OCI-LY7 (cell line): ENCODE results near the gene PPM1B. TPM values are rescaled to one million over a fixed set of nuclear protein-coding genes. Genes with fewer than 3 reads are reported as not detected.

Experiments used
- Bru-seq: library from RNA; stranded (reverse); fragments of 400-500 nt; gene quantifications from one replicate; lab custom pipeline; 2021; lab: Mats Ljungman, UMichigan
- BruChase-seq, 2 experiments: library from RNA; stranded (reverse); fragments of 400-500 nt; gene quantifications; one replicate each; lab custom pipeline; 2021; lab: Mats Ljungman, UMichigan
- BruUV-seq: library from RNA; stranded (reverse); fragments of 400-500 nt; replicated peaks from 2 replicates; lab custom pipeline; 2021; lab: Mats Ljungman, UMichigan
- CTCF ChIA-PET: fragments of 300-600 bp; sonication (Branson Sonifier 250); formaldehyde crosslinking; loops from one replicate; lab custom pipeline; 2022; ENCODE audit warnings: antibody characterized with exemption; ENCODE audit not compliant: unreplicated experiment; lab: Charles Lee
- POLR2A ChIA-PET: fragments of 300-600 bp; sonication (Branson Sonifier 250); formaldehyde crosslinking; loops from one replicate; lab custom pipeline; 2022; ENCODE audit warnings: antibody characterized with exemption; lab: Charles Lee
- DNase-seq: peaks from one replicate; pipeline ENCODE4 v3.0.0-alpha.2; 2015; ENCODE audit warnings: low spot score
- H2AFZ ChIP-seq: fragments of 200-600 bp; sonication (generic), shearing (Covaris generic); 2 replicates; pipeline ENCODE4 v1.6.1; 2014; ENCODE audit warnings: mild to moderate bottlenecking, antibody characterized with exemption, low read length, moderate library complexity
- H3K27ac ChIP-seq: fragments of 200-600 bp; sonication (generic); 2 replicates; pipeline ENCODE4 v1.5.1; 2014; ENCODE audit warnings: mixed run types, low read depth, mild to moderate bottlenecking, moderate library complexity, low read length, inconsistent platforms; ENCODE audit not compliant: poor library complexity, severe bottlenecking
- H3K36me3 ChIP-seq: fragments of 200-600 bp; sonication (generic); 2 replicates; pipeline ENCODE4 v1.6.1; 2014; ENCODE audit warnings: mild to moderate bottlenecking, antibody characterized with exemption, low read length, moderate library complexity, mixed read lengths; ENCODE audit not compliant: insufficient read depth
- H3K4me1 ChIP-seq: fragments of 200-600 bp; sonication (generic); 2 replicates; pipeline ENCODE4 v1.5.1; 2014; ENCODE audit warnings: mild to moderate bottlenecking, low read length; ENCODE audit not compliant: insufficient read depth, poor library complexity, severe bottlenecking
- H3K4me2 ChIP-seq: fragments of 200-600 bp; sonication (generic); 2 replicates; pipeline ENCODE4 v1.6.1; 2014; ENCODE audit warnings: mild to moderate bottlenecking, low read length
- H3K4me3 ChIP-seq: fragments of 200-600 bp; sonication (generic); 2 replicates; pipeline ENCODE4 v1.5.1; 2014; ENCODE audit warnings: mild to moderate bottlenecking, low read depth, low read length; ENCODE audit not compliant: poor library complexity, severe bottlenecking
- H3K79me2 ChIP-seq: fragments of 200-600 bp; sonication (generic); 2 replicates; pipeline ENCODE4 v1.6.1; 2016; ENCODE audit warnings: low read depth, mild to moderate bottlenecking, low read length, moderate library complexity, mixed read lengths; ENCODE audit not compliant: insufficient read depth
- H3K9me2 ChIP-seq: fragments of 200-600 bp; sonication (generic); 2 replicates; pipeline ENCODE4 v1.6.1; 2016; ENCODE audit warnings: mild to moderate bottlenecking, low read length, mixed read lengths; ENCODE audit not compliant: insufficient read depth
- H3K9me3 ChIP-seq: fragments of 200-600 bp; sonication (generic); 2 replicates; pipeline ENCODE4 v1.6.1; 2014; ENCODE audit warnings: mild to moderate bottlenecking, mixed run types, low read length, mixed read lengths
- H4K20me1 ChIP-seq: fragments of 200-600 bp; sonication (generic); 2 replicates; pipeline ENCODE4 v1.6.1; 2014; ENCODE audit warnings: mild to moderate bottlenecking, antibody characterized with exemption, low read length, moderate library complexity, mixed read lengths; ENCODE audit not compliant: insufficient read depth
- EZH2phosphoT487 ChIP-seq: fragments of 200-600 bp; sonication (generic); IDR thresholded peaks from 2 replicates; pipeline ENCODE4 v1.6.1; 2018; ENCODE audit warnings: low read depth, borderline replicate concordance, mild to moderate bottlenecking, mixed run types, antibody characterized with exemption, low read length, moderate library complexity, mixed read lengths
- intact Hi-C: fragments of 100-400 bp; cut with micrococcal nuclease; formaldehyde crosslinking; loops from one replicate; pipeline ENCODE4 v1.10.0; 2022; ENCODE audit not compliant: unreplicated experiment
- long read RNA-seq: library from polyadenylated mRNA; stranded (forward); transcript quantifications from one replicate; pipeline ENCODE4 v2.0.0, GENCODE V29; 2022
- total RNA-seq, 2 experiments: library from RNA; depleted of rRNA in 1 of 2; stranded (reverse); fragments of >200 nt in 1 of 2; shearing (Covaris generic) in 1 of 2; gene quantifications; 2 replicates each; pipeline ENCODE4 v1.2.3, GENCODE V29; 2014 to 2022
- TF ChIP-seq, protein P1 (sequence below): fragments of 200-600 bp; sonication (generic); conservative IDR thresholded peaks from 2 replicates; pipeline ENCODE4 v1.5.1; 2014; ENCODE audit warnings: mild to moderate bottlenecking, antibody characterized with exemption, low read length, moderate library complexity, mixed read lengths

Gene PPM1B
- total RNA-seq (2014; rRNA removed; shearing (Covaris generic)) (23.6 and 24.8 TPM in 2 replicates), total RNA-seq (2022) (42.7 and 49.8 TPM in 2 replicates), Bru-seq, nascent RNA (percentile 90 among the genes with signal in this experiment), BruChase-seq, experiment 1, labeled RNA remaining after a 6-hour chase (percentile 88 among the genes with signal in this experiment), BruChase-seq, experiment 2, labeled RNA remaining after a 2-hour chase (percentile 98 among the genes with signal in this experiment)
- long read RNA-seq, transcript PPM1B-201 (6 exons, 2,606 nt) = major isoform, 81 of 126 reads
- long read RNA-seq, transcript PPM1B-204 (6 exons, 3,877 nt) = minor isoform, 32 of 126 reads
- long read RNA-seq, partial matches to known transcripts = 5 of 126 reads
- long read RNA-seq, other reads (novel, unspliced or antisense) = 7 of 126 reads

DNA sequence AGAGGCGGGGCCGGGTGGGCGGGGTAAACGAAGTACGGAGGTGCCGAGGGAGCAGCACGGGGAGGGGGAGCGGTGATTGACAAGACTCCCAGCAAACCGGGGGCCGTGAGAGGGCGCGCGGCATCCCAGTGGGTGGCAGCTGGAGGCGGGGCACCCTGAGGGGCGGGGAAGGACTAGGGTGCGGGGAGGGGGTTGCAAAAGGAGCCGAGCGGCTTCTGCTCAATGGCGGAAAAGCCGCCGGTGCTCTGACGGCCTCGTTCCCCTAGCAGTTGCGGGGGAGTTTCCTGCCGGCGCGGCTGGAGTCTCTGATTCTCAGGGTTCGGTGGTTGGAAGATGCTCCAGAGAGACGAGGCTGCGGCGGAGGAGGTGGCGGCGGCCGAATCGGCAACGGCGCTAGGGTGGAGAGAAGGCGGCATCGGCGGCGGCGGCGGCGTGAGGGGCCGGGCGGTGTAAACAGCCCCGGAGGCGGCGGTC lies at the start of gene PPM1B:
TSS of gene PPM1B (plus strand) at position 195 of the 474 bp plus-strand sequence. CDS start 32,325 bp downstream, outside the sequence.
- intact Hi-C loops = loop anchor here (1.0 to 2.0 kb wide), 3 partner anchors 68 to 194 kb away; no protein-coding TSS in a partner anchor
- Histone ChIP-seq H4K20me1 (peaks cover 30% of the 10 kb centered on the region), H2AFZ (peak within 1 kb of the TSS; percentile 98), H3K27ac (peak within 1 kb of the TSS; percentile 83), H3K4me2 (peak within 1 kb of the TSS; percentile 94), H3K4me3 (peak within 1 kb of the TSS; percentile 89), H3K9me2 (no peaks in the 10 kb centered on the region), H3K36me3 (no peaks in the 10 kb centered on the region), H3K9me3 (peaks cover 12% of the 10 kb centered on the region; the same call in 1 of the 2 replicates), H3K4me1 (peaks cover 16% of the 10 kb centered on the region), H3K79me2 (peaks cover 47% of the 10 kb centered on the region)
- no peak for DNase-seq
- TF ChIP-seq, protein P1, sequence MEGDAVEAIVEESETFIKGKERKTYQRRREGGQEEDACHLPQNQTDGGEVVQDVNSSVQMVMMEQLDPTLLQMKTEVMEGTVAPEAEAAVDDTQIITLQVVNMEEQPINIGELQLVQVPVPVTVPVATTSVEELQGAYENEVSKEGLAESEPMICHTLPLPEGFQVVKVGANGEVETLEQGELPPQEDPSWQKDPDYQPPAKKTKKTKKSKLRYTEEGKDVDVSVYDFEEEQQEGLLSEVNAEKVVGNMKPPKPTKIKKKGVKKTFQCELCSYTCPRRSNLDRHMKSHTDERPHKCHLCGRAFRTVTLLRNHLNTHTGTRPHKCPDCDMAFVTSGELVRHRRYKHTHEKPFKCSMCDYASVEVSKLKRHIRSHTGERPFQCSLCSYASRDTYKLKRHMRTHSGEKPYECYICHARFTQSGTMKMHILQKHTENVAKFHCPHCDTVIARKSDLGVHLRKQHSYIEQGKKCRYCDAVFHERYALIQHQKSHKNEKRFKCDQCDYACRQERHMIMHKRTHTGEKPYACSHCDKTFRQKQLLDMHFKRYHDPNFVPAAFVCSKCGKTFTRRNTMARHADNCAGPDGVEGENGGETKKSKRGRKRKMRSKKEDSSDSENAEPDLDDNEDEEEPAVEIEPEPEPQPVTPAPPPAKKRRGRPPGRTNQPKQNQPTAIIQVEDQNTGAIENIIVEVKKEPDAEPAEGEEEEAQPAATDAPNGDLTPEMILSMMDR = no peak
- TF ChIP-seq EZH2phosphoT487 = no peak
- no TSS peak for BruUV-seq
- CTCF ChIA-PET = interaction anchor here (0.6 to 0.9 kb wide), 2 partner anchors 15 to 532 kb away, joined by 3 to 10 read pairs; partner anchors contain the start of gene PLEKHH2
- POLR2A ChIA-PET = interaction anchor here (0.6 to 0.7 kb wide), 2 partner anchors 58 to 115 kb away, joined by 7 read pairs; no protein-coding TSS in a partner anchor

DNA sequence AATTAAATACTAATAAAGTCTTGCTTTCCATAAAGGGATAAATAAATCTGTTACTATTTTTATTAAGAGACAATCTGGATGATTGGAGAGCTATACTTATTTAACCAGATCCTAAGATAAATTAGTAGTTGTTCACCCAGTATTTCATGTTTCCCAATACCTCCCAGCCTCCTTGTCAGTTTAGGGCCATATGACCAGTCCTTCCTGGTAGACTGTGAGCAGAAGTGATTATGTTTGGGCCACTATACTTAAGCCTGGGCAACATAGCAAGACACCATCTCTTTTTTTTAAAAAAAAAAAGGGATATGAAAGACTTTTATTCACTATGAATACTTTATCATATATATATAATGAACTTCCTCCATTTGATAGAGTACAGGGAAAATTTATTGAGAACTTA lies 48.8 kb upstream of the PPM1B start:
- POLR2A ChIA-PET = no interaction called here
- Histone ChIP-seq H3K27ac (no peak overlapping the region), H3K9me3 (no peaks in the 10 kb centered on the region), H3K4me2 (no peak overlapping the region), H4K20me1 (no peaks in the 10 kb centered on the region), H3K79me2 (no peaks in the 10 kb centered on the region), H3K4me3 (no peak overlapping the region), H2AFZ (no peak overlapping the region), H3K36me3 (no peaks in the 10 kb centered on the region), H3K4me1 (no peaks in the 10 kb centered on the region), H3K9me2 (no peaks in the 10 kb centered on the region)
- CTCF ChIA-PET = no interaction called here
- intact Hi-C loops = no loop called here
- no peak for TF ChIP-seq EZH2phosphoT487
- TF ChIP-seq, protein P1 = no peak
- DNase-seq = no peak
- no TSS peak for BruUV-seq
